AML-193 (cell line): ENCODE measurements around the gene DDC.
"Not testable (repeated sequence)": the region's sequence is repeated elsewhere in the genome, so short reads cannot be mapped to it uniquely, and the experiment has no call there.

Experiments
- DNase-seq, 2 experiments: peaks; one replicate each; lab custom pipeline; 2025; lab: John Stamatoyannopoulos, UW

Gene DDC

GRCh38 chr7:50528266-50529092 lies 36.7 kb downstream of the DDC start:
- no peak for DNase-seq

GRCh38 chr7:50519350-50519749 lies 45.9 kb downstream of the DDC start:
- not testable (repeated sequence) for DNase-seq

- no peak for DNase-seq
Measured at GRCh38 chr7:50513166-50513871, 51.9 kb downstream of the DDC start.

GRCh38 chr7:50512384-50512783 lies 52.8 kb downstream of the DDC start:
- DNase-seq = no peak

- no peak for DNase-seq
Measured at GRCh38 chr7:50509459-50509858, 55.7 kb downstream of the DDC start.

- no peak for DNase-seq
Measured at GRCh38 chr7:50508471-50508943, 56.7 kb downstream of the DDC start.

- no peak for DNase-seq
Measured at GRCh38 chr7:50507898-50508470, 57.2 kb downstream of the DDC start.

- DNase-seq = no peak
Measured at GRCh38 chr7:50505553-50506210, 59.5 kb downstream of the DDC start.

GRCh38 chr7:50504646-50505546 lies 60.3 kb downstream of the DDC start:
- DNase-seq = no peak

GRCh38 chr7:50502947-50503346 lies 62.3 kb downstream of the DDC start:
- no peak for DNase-seq

GRCh38 chr7:50502001-50502684 lies 63.1 kb downstream of the DDC start:
- DNase-seq = no peak

GRCh38 chr7:50499092-50499491 lies 66.1 kb downstream of the DDC start:
- no peak for DNase-seq

- no peak for DNase-seq
Measured at GRCh38 chr7:50497968-50498367, 67.2 kb downstream of the DDC start.

- DNase-seq = no peak
Measured at GRCh38 chr7:50497068-50497642, 68.0 kb downstream of the DDC start.

GRCh38 chr7:50496569-50496968 lies 68.6 kb downstream of the DDC start:
- DNase-seq = no peak

- DNase-seq = no peak
Measured at GRCh38 chr7:50495746-50496145, 69.5 kb downstream of the DDC start.

GRCh38 chr7:50492770-50493519 lies 72.3 kb downstream of the DDC start:
- no peak for DNase-seq

GRCh38 chr7:50491943-50492342 lies 73.3 kb downstream of the DDC start:
- DNase-seq = no peak

GRCh38 chr7:50491209-50491608 lies 74.0 kb downstream of the DDC start:
- DNase-seq = no peak

- no peak for DNase-seq
Measured at GRCh38 chr7:50488379-50488778, 76.8 kb downstream of the DDC start.
